ENCODE results near the gene GARNL3. TPM values are rescaled to one million over a fixed set of nuclear protein-coding genes. Genes with fewer than 3 reads are reported as not detected.
A peak's percentile ranks its signal among the peaks of the same experiment; 100 is the strongest.

GARNL3 gene
- total RNA-seq, 2 experiments from 2014 or later = 0.63 to 1.8 TPM

GRCh38 chr9:127430415-127430814, 165.8 kb downstream of the GARNL3 start:
- ChIA-PET POLR2A (no interaction called here), CTCF (no interaction called here)
- Mint-ChIP-seq H3K36me3 (ENCODE audit: low read depth) (peaks cover 78% of the 10 kb centered on the region), H3K4me3 (no peak overlapping the region), H3K9me3 (no peaks in the 10 kb centered on the region), H3K4me1 (ENCODE audit: low read depth) (peaks cover 25% of the 10 kb centered on the region), H3K27me3 (no peaks in the 10 kb centered on the region), H3K27ac (no peak overlapping the region)
- peak in 1 of 14 experiments; percentile 0 for DNase-seq
- Histone ChIP-seq H3K4me1 (ENCODE audit: insufficient read depth, low read length) (peaks cover 18% of the 10 kb centered on the region), H3K9me3 (ENCODE audit: control insufficient read depth in 1 of 2, insufficient read depth in 1 of 2, low read length in 2 of 2) (no peaks in the 10 kb centered on the region), H3K4me3 (ENCODE audit: low read length) (no peak overlapping the region), H3K27ac (ENCODE audit: low read depth in 1 of 2, low read length in 2 of 2) (no peak overlapping the region), H3K36me3 (ENCODE audit: insufficient read depth, low read length) (peaks cover 55% of the 10 kb centered on the region), H3K27me3 (ENCODE audit: control insufficient read depth in 1 of 2, insufficient read depth in 2 of 2, low read length in 2 of 2) (no peaks in the 10 kb centered on the region)
- no peak for ATAC-seq (ENCODE audit: poor library complexity)
- intact Hi-C loops (cut with DNase I, micrococcal nuclease) = no loop called here
- no peak for TF ChIP-seq CTCF (IDR thresholded peaks at IDR 0.05)

GRCh38 chr9:127437497-127438264, 173.1 kb downstream of the GARNL3 start:
- Mint-ChIP-seq H3K36me3 (ENCODE audit: low read depth) (peaks cover 96% of the 10 kb centered on the region), H3K27me3 (no peaks in the 10 kb centered on the region), H3K4me3 (no peak overlapping the region), H3K9me3 (no peaks in the 10 kb centered on the region), H3K27ac (peak overlapping the region; percentile 63), H3K4me1 (ENCODE audit: low read depth) (peaks cover 15% of the 10 kb centered on the region)
- ChIA-PET CTCF (interaction anchor here (0.5 to 0.9 kb wide), 5 partner anchors 9 to 452 kb away, joined by 3 to 4 read pairs (median 3); no protein-coding TSS in a partner anchor), POLR2A (interaction anchor here (0.7 kb wide), 1 partner anchor 14 kb away, joined by 3 read pairs; the partner anchor contains the start of genes LRSAM1 and RPL12)
- H3K4me1 ChIP-seq (ENCODE audit: insufficient read depth, low read length) = peaks cover 28% of the 10 kb centered on the region
- intact Hi-C loops (cut with DNase I, micrococcal nuclease) = no loop called here
- H3K36me3 ChIP-seq (ENCODE audit: insufficient read depth, low read length) = peaks cover 82% of the 10 kb centered on the region
- no peak overlapping the region for H3K27ac ChIP-seq (ENCODE audit: low read depth in 1 of 2, low read length in 2 of 2)
- no peaks in the 10 kb centered on the region for H3K27me3 ChIP-seq (ENCODE audit: control insufficient read depth in 1 of 2, insufficient read depth in 2 of 2, low read length in 2 of 2)
- DNase-seq = peak in 7 of 14 experiments; percentile 4 to 63 (median 34)
- peak; percentile 83 for ATAC-seq (ENCODE audit: poor library complexity)
- H3K4me3 ChIP-seq (ENCODE audit: low read length) = no peak overlapping the region
- no peak for TF ChIP-seq CTCF (IDR thresholded peaks at IDR 0.05)
- H3K9me3 ChIP-seq (ENCODE audit: control insufficient read depth in 1 of 2, insufficient read depth in 1 of 2, low read length in 2 of 2) = no peaks in the 10 kb centered on the region

DNA sequence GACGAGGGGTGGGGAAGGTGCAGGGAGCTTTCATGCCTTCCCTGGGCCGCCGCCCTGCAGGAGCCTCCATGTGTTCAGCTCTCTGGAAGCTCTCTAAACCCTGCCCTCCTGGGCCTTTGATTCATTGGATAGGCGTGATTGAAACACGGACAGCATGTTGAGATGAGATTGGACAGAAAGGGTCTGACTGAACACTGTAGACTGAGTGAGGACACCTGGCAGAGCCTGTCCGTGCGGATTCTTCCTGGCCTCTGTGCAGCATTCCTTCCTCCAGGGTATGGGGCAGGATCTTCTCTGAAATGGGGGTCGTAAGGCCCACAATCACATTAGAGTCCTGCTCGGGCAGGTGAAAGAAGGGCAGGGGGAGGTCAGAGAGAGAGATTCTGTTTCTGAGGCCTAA, 173.8 kb downstream of the GARNL3 start:
- peak overlapping the region; percentile 63 for H3K27ac Mint-ChIP-seq
- H3K27me3 ChIP-seq (ENCODE audit: control insufficient read depth in 1 of 2, insufficient read depth in 2 of 2, low read length in 2 of 2) = no peaks in the 10 kb centered on the region
- TF ChIP-seq CTCF (IDR thresholded peaks at IDR 0.05) = no peak
- H3K4me3 Mint-ChIP-seq = no peak overlapping the region
- H3K9me3 ChIP-seq (ENCODE audit: control insufficient read depth in 1 of 2, insufficient read depth in 1 of 2, low read length in 2 of 2) = no peaks in the 10 kb centered on the region
- peaks cover 96% of the 10 kb centered on the region for H3K36me3 Mint-ChIP-seq (ENCODE audit: low read depth)
- intact Hi-C loops (cut with DNase I, micrococcal nuclease) = no loop called here
- H3K27me3 Mint-ChIP-seq = no peaks in the 10 kb centered on the region
- no peak for ATAC-seq (ENCODE audit: poor library complexity)
- peaks cover 15% of the 10 kb centered on the region for H3K4me1 Mint-ChIP-seq (ENCODE audit: low read depth)
- H3K9me3 Mint-ChIP-seq = no peaks in the 10 kb centered on the region
- ChIA-PET POLR2A (interaction anchor here (2.5 kb wide), 1 partner anchor 12 kb away, joined by 8 read pairs; no protein-coding TSS in a partner anchor), CTCF (interaction anchor here (0.9 kb wide), 1 partner anchor 452 kb away, joined by 3 read pairs; no protein-coding TSS in a partner anchor)
- peaks cover 28% of the 10 kb centered on the region for H3K4me1 ChIP-seq (ENCODE audit: insufficient read depth, low read length)
- DNase-seq = peak in 1 of 14 experiments; percentile 2
- no peak overlapping the region for H3K4me3 ChIP-seq (ENCODE audit: low read length)
- peaks cover 84% of the 10 kb centered on the region for H3K36me3 ChIP-seq (ENCODE audit: insufficient read depth, low read length)
- no peak overlapping the region for H3K27ac ChIP-seq (ENCODE audit: low read depth in 1 of 2, low read length in 2 of 2)

Other genes with a start within 250 kb of the GARNL3 start
- gene ANGPTL2, start 142.1 kb upstream of the GARNL3 start, total RNA-seq = not detected
- gene SLC2A8, start 132.4 kb downstream of the GARNL3 start, total RNA-seq = 1 to 10 TPM; 1.6 to 1.8 TPM
- 1 to 10 TPM; 4.3 to 4.9 TPM for gene ZNF79, start 159.6 kb downstream of the GARNL3 start, total RNA-seq
- gene RPL12, start 186.6 kb downstream of the GARNL3 start, total RNA-seq = 1,000 to 10,000 TPM; 1,884 to 1,993 TPM
- 10 to 100 TPM; 11.4 to 16.0 TPM for gene LRSAM1, start 186.7 kb downstream of the GARNL3 start, total RNA-seq

Data from CD4-positive, alpha-beta T cell (primary cell).